Peyer's patch (tissue), 4 donors: ENCODE measurements around the gene GC. TPM values are rescaled to one million over a fixed set of nuclear protein-coding genes. Genes with fewer than 3 reads are reported as not detected.

ENCODE experiments used
- DNase-seq, 3 donors: peaks; one replicate each; pipeline ENCODE4 v3.0.0-alpha.2; 2017 to 2019
- H3K27ac ChIP-seq, 4 donors: fragments of 200-600 bp; sonication (generic); one replicate each; pipeline ENCODE4 v1.5.1; 2016 to 2019
- H3K27me3 ChIP-seq, 2 donors: fragments of 200-600 bp; sonication (generic); one replicate each; pipeline ENCODE4 v1.5.1; 2019
- H3K36me3 ChIP-seq, 3 donors: fragments of 200-600 bp; sonication (generic); one replicate each; pipeline ENCODE4 v1.5.1; 2016 to 2019
- H3K4me1 ChIP-seq, 4 donors: fragments of 200-600 bp; sonication (generic); one replicate each; pipeline ENCODE4 v1.5.1; 2016 to 2019
- H3K4me3 ChIP-seq, 4 donors: fragments of 200-600 bp; sonication (generic); 1 replicate in 3 of 4; 2 replicates in 1 of 4; pipeline ENCODE4 v1.5.1; 2016 to 2019; ENCODE audit warnings: mild to moderate bottlenecking in 1 of 4
- H3K9me3 ChIP-seq, 4 donors: fragments of 200-600 bp; sonication (generic); one replicate each; pipeline ENCODE4 v1.5.1; 2016 to 2019; ENCODE audit warnings: mild to moderate bottlenecking in 1 of 4
- POLR2A ChIP-seq, 2 donors: fragments of 450-650 bp; IDR thresholded peaks; one replicate each; pipeline ENCODE4 v1.5.1; 2017; ENCODE audit warnings: antibody characterized with exemption in 2 of 2, mild to moderate bottlenecking in 2 of 2, moderate library complexity in 2 of 2
- total RNA-seq, 4 donors: library from RNA; depleted of rRNA; stranded (reverse); fragments of >200 nt; gene quantifications; one replicate each; pipeline ENCODE4 v1.1.0, GENCODE V29; 2016
- TF ChIP-seq, protein P1 (sequence below), 6 experiments: fragments of 450-650 bp in 4 of 6; fragments of 200-600 bp in 2 of 6; sonication (generic) in 1 of 6; IDR thresholded peaks; one replicate each; pipeline ENCODE4 v1.5.1; 2017 to 2019; ENCODE audit warnings: antibody characterized with exemption in 6 of 6, mild to moderate bottlenecking in 3 of 6, moderate library complexity in 1 of 6

GC gene
- not detected for total RNA-seq

GRCh38 chr4:71783972-71784371 is at the start of gene GC:
GC (minus strand) TSS chr4:71784079; CDS start chr4:71784018, 61 bp downstream.
- DNase-seq = no peak
- Histone ChIP-seq H3K36me3 (no peaks in the 10 kb centered on the region), H3K9me3 (no peaks in the 10 kb centered on the region), H3K27me3 (no peaks in the 10 kb centered on the region), H3K4me3 (peak within 1 kb of the TSS in 1 of 4 donors; percentile 7), H3K27ac (no peak within 1 kb of the TSS), H3K4me1 (no peaks in the 10 kb centered on the region)
- TF ChIP-seq, protein P1, sequence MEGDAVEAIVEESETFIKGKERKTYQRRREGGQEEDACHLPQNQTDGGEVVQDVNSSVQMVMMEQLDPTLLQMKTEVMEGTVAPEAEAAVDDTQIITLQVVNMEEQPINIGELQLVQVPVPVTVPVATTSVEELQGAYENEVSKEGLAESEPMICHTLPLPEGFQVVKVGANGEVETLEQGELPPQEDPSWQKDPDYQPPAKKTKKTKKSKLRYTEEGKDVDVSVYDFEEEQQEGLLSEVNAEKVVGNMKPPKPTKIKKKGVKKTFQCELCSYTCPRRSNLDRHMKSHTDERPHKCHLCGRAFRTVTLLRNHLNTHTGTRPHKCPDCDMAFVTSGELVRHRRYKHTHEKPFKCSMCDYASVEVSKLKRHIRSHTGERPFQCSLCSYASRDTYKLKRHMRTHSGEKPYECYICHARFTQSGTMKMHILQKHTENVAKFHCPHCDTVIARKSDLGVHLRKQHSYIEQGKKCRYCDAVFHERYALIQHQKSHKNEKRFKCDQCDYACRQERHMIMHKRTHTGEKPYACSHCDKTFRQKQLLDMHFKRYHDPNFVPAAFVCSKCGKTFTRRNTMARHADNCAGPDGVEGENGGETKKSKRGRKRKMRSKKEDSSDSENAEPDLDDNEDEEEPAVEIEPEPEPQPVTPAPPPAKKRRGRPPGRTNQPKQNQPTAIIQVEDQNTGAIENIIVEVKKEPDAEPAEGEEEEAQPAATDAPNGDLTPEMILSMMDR (IDR thresholded peaks at IDR 0.05) = no peak
- no peak for TF ChIP-seq POLR2A (IDR thresholded peaks at IDR 0.05)

DNA sequence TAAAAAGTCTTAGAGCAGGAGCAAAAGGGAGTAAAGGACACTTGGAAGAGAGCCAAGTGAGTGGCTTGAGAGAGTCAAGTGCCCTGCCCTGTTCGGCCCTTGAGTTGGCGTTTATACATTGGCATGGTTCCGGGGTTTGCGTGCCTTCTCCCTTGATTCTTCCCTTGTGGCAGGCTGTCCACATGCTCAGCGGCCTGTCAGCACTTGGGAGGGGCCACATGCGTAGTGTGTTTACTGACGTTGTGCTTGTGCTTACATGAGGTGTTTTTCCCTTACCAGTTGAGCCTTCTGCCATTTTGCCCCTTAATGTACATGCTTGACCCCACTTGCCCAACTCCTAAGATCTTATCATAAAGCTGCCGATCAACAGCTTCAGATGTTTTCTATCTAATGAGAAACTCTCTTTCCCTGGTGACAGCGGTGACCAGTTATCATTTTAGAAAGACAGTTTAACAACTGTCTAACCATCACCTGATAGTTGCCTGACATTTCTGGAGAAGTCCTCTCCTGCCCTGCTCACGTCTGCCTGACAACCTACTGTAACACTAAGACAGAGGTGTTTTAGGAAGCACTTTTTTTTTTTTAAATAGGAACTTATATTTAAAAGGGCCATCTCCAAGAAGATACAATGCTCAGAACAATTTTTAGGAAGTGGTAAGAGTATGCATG is 49.5 kb upstream of the GC start:
- no peak for DNase-seq
- TF ChIP-seq, protein P1 (IDR thresholded peaks at IDR 0.05) = no peak
- no peak for TF ChIP-seq POLR2A (IDR thresholded peaks at IDR 0.05)
- H3K27me3 ChIP-seq = no peaks in the 10 kb centered on the region
- no peaks in the 10 kb centered on the region for H3K9me3 ChIP-seq
- no peaks in the 10 kb centered on the region for H3K36me3 ChIP-seq
- H3K4me3 ChIP-seq = no peak overlapping the region
- no peak overlapping the region for H3K27ac ChIP-seq
- H3K4me1 ChIP-seq = no peaks in the 10 kb centered on the region

DNA sequence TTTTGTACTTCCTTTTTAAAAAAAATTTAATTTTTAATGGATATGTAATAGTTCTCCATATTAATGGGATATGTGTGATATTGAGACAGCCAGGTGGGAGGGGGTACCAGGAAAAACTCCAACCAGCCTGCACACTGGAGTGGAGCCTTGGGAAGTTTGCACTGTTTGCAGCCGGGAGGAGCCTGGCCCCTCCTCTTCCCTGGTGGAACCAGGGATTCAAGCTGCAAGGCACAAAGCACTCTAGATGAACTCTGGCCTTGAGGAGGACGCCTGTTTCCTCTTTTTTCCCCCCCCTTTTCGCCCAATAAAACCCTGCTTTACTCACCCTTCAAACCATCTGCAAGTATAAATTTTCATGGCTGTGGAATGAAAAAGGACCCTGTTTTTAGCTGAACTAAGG is 48.2 kb upstream of the GC start:
- Histone ChIP-seq H3K36me3 (no peaks in the 10 kb centered on the region), H3K4me3 (no peak overlapping the region), H3K9me3 (no peaks in the 10 kb centered on the region), H3K4me1 (no peaks in the 10 kb centered on the region), H3K27me3 (no peaks in the 10 kb centered on the region), H3K27ac (no peak overlapping the region)
- DNase-seq = no peak
- TF ChIP-seq, protein P1 (IDR thresholded peaks at IDR 0.05) = no peak
- TF ChIP-seq POLR2A (IDR thresholded peaks at IDR 0.05) = no peak

- DNase-seq = no peak
- no peaks in the 10 kb centered on the region for H3K9me3 ChIP-seq
- H3K36me3 ChIP-seq = no peaks in the 10 kb centered on the region
- no peaks in the 10 kb centered on the region for H3K27me3 ChIP-seq
- no peak overlapping the region for H3K27ac ChIP-seq
- no peaks in the 10 kb centered on the region for H3K4me1 ChIP-seq
- TF ChIP-seq POLR2A (IDR thresholded peaks at IDR 0.05) = no peak
- TF ChIP-seq, protein P1 (IDR thresholded peaks at IDR 0.05) = no peak
- no peak overlapping the region for H3K4me3 ChIP-seq
Measured at GRCh38 chr4:71830497-71831190, 46.8 kb upstream of the GC start.

GRCh38 chr4:71828470-71828869 is 44.6 kb upstream of the GC start:
- Histone ChIP-seq H3K27ac (no peak overlapping the region), H3K36me3 (no peaks in the 10 kb centered on the region), H3K9me3 (no peaks in the 10 kb centered on the region), H3K4me3 (no peak overlapping the region), H3K27me3 (no peaks in the 10 kb centered on the region), H3K4me1 (no peaks in the 10 kb centered on the region)
- no peak for DNase-seq
- TF ChIP-seq POLR2A (IDR thresholded peaks at IDR 0.05) = no peak

DNA sequence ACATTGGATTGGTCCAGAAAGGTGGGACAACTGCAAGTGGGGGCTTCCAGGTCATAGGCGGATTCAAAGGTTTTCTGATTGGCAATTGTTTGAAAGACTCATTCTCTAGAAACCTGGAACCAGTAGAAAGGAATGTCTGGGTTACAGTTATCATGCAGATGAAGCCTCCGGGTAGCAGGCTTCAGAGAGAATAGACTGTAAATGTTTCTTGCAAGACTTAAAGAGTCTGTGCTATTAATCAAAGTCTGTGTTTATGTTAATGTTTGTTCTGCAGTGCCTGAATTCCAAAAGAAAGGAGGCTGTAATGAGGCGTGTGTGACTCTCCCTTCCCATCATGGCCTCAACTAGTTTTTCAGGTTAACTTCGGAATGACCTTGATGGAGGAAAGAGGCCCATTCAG is 43.9 kb upstream of the GC start:
- no peaks in the 10 kb centered on the region for H3K27me3 ChIP-seq
- no peaks in the 10 kb centered on the region for H3K4me1 ChIP-seq
- H3K27ac ChIP-seq = no peak overlapping the region
- no peaks in the 10 kb centered on the region for H3K36me3 ChIP-seq
- DNase-seq = no peak
- no peaks in the 10 kb centered on the region for H3K9me3 ChIP-seq
- TF ChIP-seq POLR2A (IDR thresholded peaks at IDR 0.05) = no peak
- TF ChIP-seq, protein P1 (IDR thresholded peaks at IDR 0.05) = no peak
- no peak overlapping the region for H3K4me3 ChIP-seq
